DND-41 (cell line): ENCODE results near the gene BCL2L14.

Experiments
- CTCF ChIP-seq: IDR thresholded peaks from 2 replicates; pipeline ENCODE4 v1.5.1; 2012; ENCODE audit warnings: borderline replicate concordance, low read length, moderate library complexity, mild to moderate bottlenecking; ENCODE audit not compliant: poor library complexity, severe bottlenecking; ENCODE audit errors: extremely low read depth
- EZH2 ChIP-seq: IDR thresholded peaks from 3 replicates; pipeline ENCODE4 v1.6.1; 2012; ENCODE audit warnings: borderline replicate concordance, low read depth, mild to moderate bottlenecking, moderate library complexity, low read length, inconsistent platforms; ENCODE audit not compliant: severe bottlenecking

GRCh38 chr12:12034344-12034743, 36.4 kb upstream of the BCL2L14 start:
- TF ChIP-seq CTCF (no peak), EZH2 (no peak)
